Gastroesophageal sphincter (tissue), 4 donors: ENCODE measurements around the gene ARHGAP12. TPM values are rescaled to one million over a fixed set of nuclear protein-coding genes. Genes with fewer than 3 reads are reported as not detected.

ENCODE experiments used
- ATAC-seq: fragments of 150-250 bp; one replicate; pipeline ENCODE4 v1.9.1; 2016; ENCODE audit warnings: mild to moderate bottlenecking, moderate library complexity
- H3K27ac ChIP-seq, 4 donors: fragments of 200-600 bp; sonication (generic) in 3 of 4; 1 replicate in 3 of 4; 2 replicates in 1 of 4; pipeline ENCODE4 v1.5.1; 2016 to 2019
- H3K27me3 ChIP-seq: fragments of 200-600 bp; sonication (generic); one replicate; pipeline ENCODE4 v1.5.1; 2019
- H3K36me3 ChIP-seq, 2 donors: fragments of 200-600 bp; sonication (generic); one replicate each; pipeline ENCODE4 v1.5.1; 2019; ENCODE audit warnings: control low read depth in 1 of 2
- H3K4me1 ChIP-seq, 3 donors: fragments of 200-600 bp; sonication (generic); 1 replicate in 2 of 3; 2 replicates in 1 of 3; pipeline ENCODE4 v1.5.1; 2016 to 2019; ENCODE audit warnings: control low read depth in 2 of 3
- H3K4me3 ChIP-seq, 2 donors: fragments of 200-600 bp; sonication (generic); one replicate each; pipeline ENCODE4 v1.5.1; 2019; ENCODE audit warnings: mild to moderate bottlenecking in 1 of 2, moderate library complexity in 1 of 2
- H3K9me3 ChIP-seq, 3 donors: fragments of 200-600 bp; sonication (generic); one replicate each; pipeline ENCODE4 v1.5.1; 2017 to 2019; ENCODE audit warnings: control low read depth in 2 of 3
- EP300 ChIP-seq: sonication (generic); formaldehyde crosslinking; IDR thresholded peaks from one replicate; pipeline ENCODE4 v1.6.1; 2017; ENCODE audit warnings: antibody characterized with exemption, mild to moderate bottlenecking
- POLR2A ChIP-seq, 2 donors: fragments of 450-650 bp; IDR thresholded peaks; one replicate each; pipeline ENCODE4 v1.6.1; 2017; ENCODE audit warnings: antibody characterized with exemption in 2 of 2, mild to moderate bottlenecking in 2 of 2, moderate library complexity in 1 of 2
- POLR2AphosphoS5 ChIP-seq: sonication (generic); formaldehyde crosslinking; IDR thresholded peaks from one replicate; pipeline ENCODE4 v1.6.1; 2017; ENCODE audit warnings: antibody characterized with exemption
- WGBS, 2 donors: methylation state at CpG; one replicate each; pipeline ENCODE4 v1.1.5; 2018; ENCODE audit warnings: low coverage in 1 of 2; 5-methylcytosine and 5-hydroxymethylcytosine counted together
- total RNA-seq, 4 donors: library from RNA; depleted of rRNA; stranded (reverse); fragments of >200 nt; gene quantifications; one replicate each; pipeline ENCODE4 v1.1.0, GENCODE V29; 2016
- TF ChIP-seq, protein P1 (sequence below), 4 experiments: fragments of 200-600 bp in 2 of 4; fragments of 450-650 bp in 2 of 4; sonication (generic) in 1 of 4; IDR thresholded peaks; one replicate each; pipeline ENCODE4 v1.5.1; 2017 to 2019; ENCODE audit warnings: antibody characterized with exemption in 4 of 4, mild to moderate bottlenecking in 2 of 4, moderate library complexity in 2 of 4

Gene ARHGAP12
- total RNA-seq, 4 donors from 2014 or later, result 28.0 to 43.1 (median 41.1) TPM

DNA sequence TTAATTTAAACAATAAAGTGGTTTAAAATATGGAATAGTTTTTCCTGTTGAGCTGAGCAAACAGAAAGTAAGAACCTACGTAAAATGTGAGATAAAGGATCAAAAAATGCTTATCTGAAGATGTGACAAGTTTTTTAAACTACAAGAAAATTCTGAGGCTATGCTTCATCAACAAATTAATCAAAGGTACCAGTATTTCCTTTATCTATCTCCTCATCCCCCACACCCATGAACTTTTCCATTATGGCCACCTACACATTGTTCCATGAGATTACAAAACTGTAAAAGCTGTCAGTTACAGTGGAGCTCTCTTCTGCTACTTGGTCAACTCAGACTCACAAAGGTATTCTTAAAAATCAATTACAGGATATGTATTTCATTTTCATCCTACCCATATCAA is 77.4 kb downstream of the ARHGAP12 start:
- 100% methylated on average over 1 of the region's 1 CpG for WGBS, 2 donors
- Histone ChIP-seq H3K27ac (no peak overlapping the region), H3K9me3 (no peaks in the 10 kb centered on the region), H3K4me1 (no peaks in the 10 kb centered on the region), H3K36me3 (no peaks in the 10 kb centered on the region), H3K27me3 (no peaks in the 10 kb centered on the region), H3K4me3 (no peak overlapping the region)
- TF ChIP-seq EP300 (no peak), POLR2A (IDR thresholded peaks at IDR 0.05) (no peak), POLR2AphosphoS5 (no peak)
- TF ChIP-seq, protein P1, sequence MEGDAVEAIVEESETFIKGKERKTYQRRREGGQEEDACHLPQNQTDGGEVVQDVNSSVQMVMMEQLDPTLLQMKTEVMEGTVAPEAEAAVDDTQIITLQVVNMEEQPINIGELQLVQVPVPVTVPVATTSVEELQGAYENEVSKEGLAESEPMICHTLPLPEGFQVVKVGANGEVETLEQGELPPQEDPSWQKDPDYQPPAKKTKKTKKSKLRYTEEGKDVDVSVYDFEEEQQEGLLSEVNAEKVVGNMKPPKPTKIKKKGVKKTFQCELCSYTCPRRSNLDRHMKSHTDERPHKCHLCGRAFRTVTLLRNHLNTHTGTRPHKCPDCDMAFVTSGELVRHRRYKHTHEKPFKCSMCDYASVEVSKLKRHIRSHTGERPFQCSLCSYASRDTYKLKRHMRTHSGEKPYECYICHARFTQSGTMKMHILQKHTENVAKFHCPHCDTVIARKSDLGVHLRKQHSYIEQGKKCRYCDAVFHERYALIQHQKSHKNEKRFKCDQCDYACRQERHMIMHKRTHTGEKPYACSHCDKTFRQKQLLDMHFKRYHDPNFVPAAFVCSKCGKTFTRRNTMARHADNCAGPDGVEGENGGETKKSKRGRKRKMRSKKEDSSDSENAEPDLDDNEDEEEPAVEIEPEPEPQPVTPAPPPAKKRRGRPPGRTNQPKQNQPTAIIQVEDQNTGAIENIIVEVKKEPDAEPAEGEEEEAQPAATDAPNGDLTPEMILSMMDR (IDR thresholded peaks at IDR 0.05), result no peak
- no peak for ATAC-seq

DNA sequence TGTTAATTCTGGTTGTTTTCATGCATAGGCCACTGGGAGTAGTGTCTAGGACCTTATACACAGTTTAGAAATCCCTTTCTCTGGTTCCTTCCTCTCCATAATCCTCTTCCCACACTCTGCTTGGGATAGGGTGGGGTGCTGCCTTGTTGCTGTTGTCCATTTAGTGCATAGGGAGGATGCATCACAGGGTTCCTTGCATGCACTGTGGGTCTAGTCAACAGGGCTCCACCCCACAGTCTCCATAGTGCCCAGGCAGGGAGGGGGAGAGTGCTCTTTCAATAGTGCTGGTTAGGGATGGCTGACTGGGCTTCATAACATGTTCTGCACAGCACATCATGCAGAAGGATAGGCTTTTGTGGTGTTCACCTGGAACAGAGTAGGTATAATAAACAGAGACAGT is 81.1 kb downstream of the ARHGAP12 start:
- Histone ChIP-seq H3K36me3 (no peaks in the 10 kb centered on the region), H3K4me1 (no peaks in the 10 kb centered on the region), H3K9me3 (no peaks in the 10 kb centered on the region), H3K27me3 (no peaks in the 10 kb centered on the region), H3K4me3 (no peak overlapping the region), H3K27ac (no peak overlapping the region)
- no peak for ATAC-seq
- TF ChIP-seq POLR2A (IDR thresholded peaks at IDR 0.05) (no peak), EP300 (no peak), POLR2AphosphoS5 (no peak)
- TF ChIP-seq, protein P1 (IDR thresholded peaks at IDR 0.05), result no peak

DNA sequence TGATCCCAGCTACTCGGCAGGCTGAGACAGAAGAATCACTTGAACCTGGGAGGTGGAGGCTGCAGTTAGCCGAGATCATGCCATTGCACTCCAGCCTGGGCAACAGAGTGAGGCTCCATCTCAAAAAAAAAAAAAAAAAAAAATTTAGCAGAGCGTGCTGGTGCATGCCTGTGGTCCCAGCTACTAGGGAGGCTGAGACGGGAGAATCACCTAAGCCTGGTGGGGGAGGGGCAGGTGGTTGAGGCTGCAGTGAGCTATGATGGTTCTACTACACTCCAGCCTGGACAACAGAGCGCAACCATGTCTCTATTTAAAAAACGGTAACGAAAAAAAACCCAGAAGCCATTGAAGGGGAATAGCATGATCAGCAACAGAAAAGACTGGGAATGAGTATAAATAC is 89.9 kb downstream of the ARHGAP12 start:
- ATAC-seq, result no peak
- H3K27me3 ChIP-seq, result no peaks in the 10 kb centered on the region
- H3K36me3 ChIP-seq, result peaks cover 0 to 8% of the 10 kb centered on the region in 2 donors
- H3K9me3 ChIP-seq, result no peaks in the 10 kb centered on the region
- H3K27ac ChIP-seq, result no peak overlapping the region
- TF ChIP-seq POLR2A (IDR thresholded peaks at IDR 0.05), result no peak
- TF ChIP-seq EP300, result no peak
- TF ChIP-seq, protein P1 (IDR thresholded peaks at IDR 0.05), result no peak
- no peak for TF ChIP-seq POLR2AphosphoS5
- H3K4me3 ChIP-seq, result no peak overlapping the region
- no peaks in the 10 kb centered on the region for H3K4me1 ChIP-seq
- WGBS, 2 donors, result 89 to 99% methylated on average over 5 of the region's 7 CpGs

DNA sequence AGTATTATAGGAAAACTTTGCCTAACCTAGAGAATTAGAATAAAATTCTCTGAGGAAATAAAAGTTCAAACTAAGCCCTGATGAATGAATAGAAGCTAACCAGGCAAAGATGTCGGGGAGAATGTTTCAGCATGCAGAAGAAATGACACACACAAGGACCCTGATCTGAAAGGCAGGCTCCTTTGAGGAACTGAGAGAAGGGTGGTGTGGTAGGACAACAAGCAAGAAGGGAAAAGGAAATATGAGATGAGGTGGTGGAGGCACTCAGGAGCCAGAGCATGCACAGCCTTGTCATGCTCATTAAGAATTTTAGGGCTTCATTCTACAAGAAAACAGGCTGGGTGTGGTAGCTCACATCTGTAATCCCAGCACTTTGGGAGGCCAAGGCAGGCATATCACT is 90.6 kb downstream of the ARHGAP12 start:
- Histone ChIP-seq H3K9me3 (no peaks in the 10 kb centered on the region), H3K36me3 (peaks cover 0 to 8% of the 10 kb centered on the region in 2 donors), H3K27ac (no peak overlapping the region), H3K4me3 (no peak overlapping the region), H3K27me3 (no peaks in the 10 kb centered on the region), H3K4me1 (no peaks in the 10 kb centered on the region)
- ATAC-seq, result no peak
- 91% methylated on average over 1 of the region's 1 CpG; no CpG with 5 or more reads in 1 of the 2 donors for WGBS, 2 donors
- TF ChIP-seq EP300 (no peak), POLR2A (IDR thresholded peaks at IDR 0.05) (no peak), POLR2AphosphoS5 (no peak)
- TF ChIP-seq, protein P1 (IDR thresholded peaks at IDR 0.05), result no peak

DNA sequence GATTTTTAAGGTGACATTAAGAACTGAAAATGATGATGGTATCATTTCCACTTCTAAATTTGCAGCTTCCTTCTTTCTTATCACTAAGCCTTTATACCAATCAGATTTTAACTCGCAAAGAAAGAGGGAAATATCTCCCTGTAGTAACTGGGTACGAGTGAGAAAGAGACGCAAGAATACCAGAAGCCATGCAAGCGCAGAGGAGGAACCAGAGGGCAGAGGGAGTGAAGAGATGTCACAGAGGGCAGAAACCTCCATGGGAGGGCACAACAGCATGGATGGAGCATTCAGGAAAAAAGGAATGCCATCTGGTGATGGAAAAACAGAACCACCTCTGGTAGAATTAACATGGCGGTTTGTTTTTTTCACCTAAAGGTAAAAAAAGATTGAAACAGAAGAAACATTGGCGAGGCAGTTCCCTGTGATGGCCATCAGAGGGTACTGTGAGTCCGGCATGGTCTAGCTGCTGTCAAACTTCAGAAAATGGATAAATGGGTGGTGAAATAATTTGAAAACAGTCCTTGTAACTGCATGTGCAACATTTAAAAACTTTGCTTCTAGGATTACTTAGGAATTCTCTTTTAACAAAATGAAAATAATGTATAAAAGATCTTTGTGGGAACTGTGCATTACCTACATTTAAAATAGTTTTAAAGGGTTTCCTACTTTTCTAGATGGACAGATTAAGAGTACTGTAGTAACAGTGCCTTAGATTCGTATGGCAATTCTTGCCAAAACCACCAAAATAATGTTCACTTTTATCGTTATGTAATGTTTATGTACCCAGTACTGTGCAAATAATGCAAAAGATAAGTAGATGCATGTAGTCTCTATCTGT is 91.8 kb downstream of the ARHGAP12 start:
- 80 to 87% methylated on average over 9 of the region's 9 CpGs for WGBS, 2 donors
- Histone ChIP-seq H3K9me3 (no peaks in the 10 kb centered on the region), H3K4me3 (no peak overlapping the region), H3K27me3 (no peaks in the 10 kb centered on the region), H3K27ac (no peak overlapping the region), H3K36me3 (peaks cover 0 to 8% of the 10 kb centered on the region in 2 donors), H3K4me1 (no peaks in the 10 kb centered on the region)
- no peak for TF ChIP-seq POLR2A (IDR thresholded peaks at IDR 0.05)
- TF ChIP-seq POLR2AphosphoS5, result no peak
- TF ChIP-seq, protein P1 (IDR thresholded peaks at IDR 0.05), result peak; percentile 31 to 65 (median 42)
- TF ChIP-seq EP300, result no peak
- ATAC-seq, result no peak
